Endothelial cell of umbilical vein (primary cell): ENCODE data around the gene CTBP2.

Experiments
- CTCF ChIP-seq, 2 donors: IDR thresholded peaks; 1 replicate in 1 of 2; 2 replicates in 1 of 2; pipeline ENCODE4 v1.5.1; 2011; ENCODE audit warnings: low read length in 2 of 2, mild to moderate bottlenecking in 2 of 2, moderate library complexity in 2 of 2, control low read depth in 1 of 2, inconsistent platforms in 1 of 2, low read depth in 1 of 2; ENCODE audit not compliant: insufficient read depth in 1 of 2; ENCODE audit errors: extremely low read depth in 1 of 2
- EZH2 ChIP-seq: IDR thresholded peaks from 2 replicates; pipeline ENCODE4 v1.6.1; 2012; ENCODE audit warnings: borderline replicate concordance, low read depth, mild to moderate bottlenecking, moderate library complexity, low read length, inconsistent platforms; ENCODE audit not compliant: severe bottlenecking
- FOS ChIP-seq: IDR thresholded peaks from 2 replicates; pipeline ENCODE4 v1.6.1; 2011; ENCODE audit warnings: mild to moderate bottlenecking, low read length, moderate library complexity, borderline replicate concordance; ENCODE audit not compliant: insufficient read depth
- GATA2 ChIP-seq: IDR thresholded peaks from 2 replicates; pipeline ENCODE4 v1.7.0; 2011; ENCODE audit warnings: low read depth, mild to moderate bottlenecking, moderate library complexity, mixed read lengths, low read length; ENCODE audit not compliant: insufficient read length, insufficient read depth
- JUN ChIP-seq: IDR thresholded peaks from 2 replicates; pipeline ENCODE4 v1.6.1; 2011; ENCODE audit warnings: borderline replicate concordance, low read depth; ENCODE audit not compliant: insufficient read length, insufficient read depth
- MAX ChIP-seq: IDR thresholded peaks from 2 replicates; pipeline ENCODE4 v1.6.1; 2011; ENCODE audit not compliant: insufficient read depth, insufficient read length
- MYC ChIP-seq: IDR thresholded peaks from one replicate; pipeline ENCODE4 v1.6.1; 2011; ENCODE audit warnings: mild to moderate bottlenecking, low read depth, low read length
- POLR2A ChIP-seq: IDR thresholded peaks from 2 replicates; pipeline ENCODE4 v1.6.1; 2012; ENCODE audit warnings: low read depth, mild to moderate bottlenecking, control low read depth, low read length
- POLR2AphosphoS5 ChIP-seq: IDR thresholded peaks from 2 replicates; pipeline ENCODE4 v1.6.1; 2012; ENCODE audit warnings: low read depth, mild to moderate bottlenecking, control low read depth, low read length, moderate library complexity; ENCODE audit not compliant: insufficient read depth

DNA sequence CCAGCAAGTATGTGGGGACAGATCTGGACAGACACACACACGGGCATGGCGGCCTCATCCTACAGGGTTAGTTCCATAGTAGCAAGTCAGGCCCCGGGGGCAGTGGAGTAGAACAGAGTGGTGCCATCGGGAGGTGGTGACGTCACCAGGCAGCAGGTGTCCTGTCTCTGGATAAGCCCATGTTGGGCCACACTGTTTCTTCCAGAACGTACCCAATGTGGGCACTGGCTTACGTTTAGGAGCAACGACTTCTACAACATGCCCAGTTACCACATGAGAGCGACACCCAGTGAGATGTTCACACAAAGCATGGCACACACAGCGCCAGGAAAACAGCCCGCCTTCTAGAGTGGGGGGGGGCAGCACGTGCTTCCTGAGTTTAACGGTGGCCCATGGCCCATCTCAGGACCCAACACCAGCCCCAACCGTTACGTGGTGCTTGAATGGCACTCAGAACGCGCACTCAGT, 67.8 kb downstream of the CTBP2 start:
- no peak for TF ChIP-seq CTCF (IDR thresholded peaks at IDR 0.05; ENCODE audit: extremely low read depth in 1 of 2, insufficient read depth in 1 of 2, low read depth in 1 of 2, low read length in 2 of 2)
- no peak for TF ChIP-seq POLR2AphosphoS5
- no peak for TF ChIP-seq GATA2
- no peak for TF ChIP-seq MYC
- no peak for TF ChIP-seq POLR2A
- no peak for TF ChIP-seq EZH2
- no peak for TF ChIP-seq MAX
- TF ChIP-seq FOS = no peak
- TF ChIP-seq JUN = no peak
